Right cardiac atrium (tissue), 5 donors: ENCODE data around the gene SNRPA. TPM values are rescaled to one million over a fixed set of nuclear protein-coding genes. Genes with fewer than 3 reads are reported as not detected.
A peak's percentile ranks its signal among the peaks of the same experiment; 100 is the strongest.

Experiments used
- ATAC-seq, 2 donors: fragments of 200-7000 bp; cut with Tn5 transposase; one replicate each; pipeline versions ENCODE4 v1.8.0 to v1.9.1; 2020; ENCODE audit warnings: moderate library complexity in 2 of 2, mild to moderate bottlenecking in 1 of 2
- DNase-seq, 3 donors: peaks; one replicate each; pipeline ENCODE4 v3.0.0-alpha.2; 2020
- H3K27ac ChIP-seq: one replicate; pipeline ENCODE4 v1.5.1; 2013; ENCODE audit warnings: mild to moderate bottlenecking, low read length, control low read depth, moderate library complexity
- H3K27me3 ChIP-seq: one replicate; pipeline ENCODE4 v1.6.1; 2013; ENCODE audit not compliant: control insufficient read depth, insufficient read depth
- H3K4me1 ChIP-seq: one replicate; pipeline ENCODE4 v1.6.1; 2013; ENCODE audit warnings: low read length; ENCODE audit not compliant: control insufficient read depth, insufficient read depth
- H3K4me3 ChIP-seq: one replicate; pipeline ENCODE4 v1.5.1; 2013; ENCODE audit warnings: low read length, control low read depth
- H3K9me3 ChIP-seq: one replicate; pipeline ENCODE4 v1.6.1; 2013; ENCODE audit warnings: low read length; ENCODE audit not compliant: control insufficient read depth
- WGBS: extraction: QIAGEN DNeasy Blood & Tissue Kit; methylation state at CpG from one replicate; pipeline ENCODE4 v1.1.7; 2013; 5-methylcytosine and 5-hydroxymethylcytosine counted together
- intact Hi-C, 4 donors: fragments of 100-400 bp; cut with DNase I; formaldehyde crosslinking; loops; one replicate each; pipeline versions ENCODE4 v1.11.0 to v1.14.0; 2022 to 2023
- long read RNA-seq, 4 donors: library from polyadenylated mRNA; unstranded; transcript quantifications; one replicate each; pipeline ENCODE4 v2.0.0, GENCODE V29; 2020 to 2021
- polyA plus RNA-seq: library from polyadenylated mRNA; stranded (reverse); fragments of 200-250 nt; gene quantifications from one replicate; pipeline ENCODE4 v1.2.3, GENCODE V29; 2013
- total RNA-seq, 4 donors: library from RNA; stranded (reverse); fragmentation: NEBNext Ultra II Directional; extraction: Animal tissue kit (Norgen Biotek cat#: 25700); gene quantifications; one replicate each; pipeline ENCODE4 v1.2.1, GENCODE V29; 2021
- donor health status: healthy with polysubstance abuse.
- donor health status: DM: no; HTN: yes; CAD: no.
- donor health status: DM: no; HTN: no; CAD: no.
- donor health status: DM: no; HTN: yes; CAD: no; lungs with severe emphysema.
- donor health status: DM: yes; HTN: yes; CAD: no.

The SNRPA gene
- total RNA-seq (10 to 100 TPM; 32.3 to 44.9 (median 39.5) TPM), polyA plus RNA-seq (27.0 TPM)
- long read RNA-seq, donor 1, transcript SNRPA-201 (6 exons, 1,621 nt), result major isoform, 14 of 16 reads
- long read RNA-seq, donor 1, partial matches to known transcripts, result 1 of 16 reads
- long read RNA-seq, donor 1, other reads (novel, unspliced or antisense), result 1 of 16 reads
- long read RNA-seq, donor 2, transcript SNRPA-201 (6 exons, 1,621 nt), result major isoform, 8 of 10 reads
- long read RNA-seq, donor 2, partial matches to known transcripts, result 1 of 10 reads
- long read RNA-seq, donor 2, other reads (novel, unspliced or antisense), result 1 of 10 reads
- long read RNA-seq, donor 3, transcript SNRPA-201 (6 exons, 1,621 nt), result major isoform, 10 of 14 reads
- long read RNA-seq, donor 3, partial matches to known transcripts, result 3 of 14 reads
- long read RNA-seq, donor 3, other reads (novel, unspliced or antisense), result 1 of 14 reads
- long read RNA-seq, donor 4, transcript SNRPA-201 (6 exons, 1,621 nt), result major isoform, 16 of 17 reads
- long read RNA-seq, donor 4, partial matches to known transcripts, result 1 of 17 reads
- long read RNA-seq, donor 4, other reads (novel, unspliced or antisense), result 0 of 17 reads

DNA sequence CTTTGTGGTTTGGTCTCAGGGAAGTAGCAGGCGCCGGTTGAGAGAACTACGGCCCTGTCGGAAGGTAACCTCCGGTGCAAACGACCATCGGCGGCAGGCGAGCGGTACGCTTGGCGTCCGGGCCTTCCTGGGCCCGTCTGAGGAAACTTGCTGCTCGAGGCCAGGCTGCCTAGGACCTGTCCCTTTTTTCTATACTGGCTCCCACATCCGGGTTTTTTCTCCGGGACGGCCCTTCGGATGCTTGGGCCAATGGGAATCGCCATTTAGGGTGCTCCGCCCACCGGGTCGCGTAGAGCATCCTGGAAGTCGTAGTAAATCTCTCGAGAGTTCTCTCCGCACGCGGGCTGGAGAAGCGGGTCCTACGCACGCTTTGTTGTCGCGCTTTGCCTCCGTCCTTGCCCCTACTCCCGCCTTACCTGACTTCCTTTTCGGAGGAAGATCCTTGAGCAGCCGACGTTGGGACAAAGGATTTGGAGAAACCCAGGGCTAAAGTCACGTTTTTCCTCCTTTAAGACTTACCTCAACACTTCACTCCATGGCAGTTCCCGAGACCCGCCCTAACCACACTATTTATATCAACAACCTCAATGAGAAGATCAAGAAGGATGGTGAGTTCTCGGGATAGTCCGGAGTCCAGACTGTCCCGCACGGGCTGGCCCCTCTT, at the start of gene SNRPA:
Gene SNRPA (plus strand): TSS at position 330 of the 664 bp plus-strand sequence. CDS start 206 bp downstream, at position 536.
- Histone ChIP-seq H3K27me3 (no peaks in the 10 kb centered on the region), H3K9me3 (no peaks in the 10 kb centered on the region), H3K27ac (peak within 1 kb of the TSS; percentile 99), H3K4me3 (peak within 1 kb of the TSS; percentile 73), H3K4me1 (peaks cover 13% of the 10 kb centered on the region)
- under 1% methylated on average over 46 of the region's 46 CpGs for WGBS
- DNase-seq, result peak; percentile 97 to 99 (median 98)
- peak; percentile 91 to 92 for ATAC-seq
- intact Hi-C loops, result loop anchor here in 1 of 4 donors (5.0 kb wide), 1 partner anchor 51 kb away; no protein-coding TSS in a partner anchor

- Histone ChIP-seq H3K4me3 (no peak overlapping the region), H3K4me1 (no peaks in the 10 kb centered on the region), H3K27me3 (no peaks in the 10 kb centered on the region), H3K27ac (no peak overlapping the region), H3K9me3 (no peaks in the 10 kb centered on the region)
- ATAC-seq, result no peak
- 96% methylated on average over 6 of the region's 6 CpGs for WGBS
- intact Hi-C loops, result no loop called here
- no peak for DNase-seq
These were observed 49.2 kb upstream of the SNRPA start for GRCh38 chr19:40701758-40702157.

DNA sequence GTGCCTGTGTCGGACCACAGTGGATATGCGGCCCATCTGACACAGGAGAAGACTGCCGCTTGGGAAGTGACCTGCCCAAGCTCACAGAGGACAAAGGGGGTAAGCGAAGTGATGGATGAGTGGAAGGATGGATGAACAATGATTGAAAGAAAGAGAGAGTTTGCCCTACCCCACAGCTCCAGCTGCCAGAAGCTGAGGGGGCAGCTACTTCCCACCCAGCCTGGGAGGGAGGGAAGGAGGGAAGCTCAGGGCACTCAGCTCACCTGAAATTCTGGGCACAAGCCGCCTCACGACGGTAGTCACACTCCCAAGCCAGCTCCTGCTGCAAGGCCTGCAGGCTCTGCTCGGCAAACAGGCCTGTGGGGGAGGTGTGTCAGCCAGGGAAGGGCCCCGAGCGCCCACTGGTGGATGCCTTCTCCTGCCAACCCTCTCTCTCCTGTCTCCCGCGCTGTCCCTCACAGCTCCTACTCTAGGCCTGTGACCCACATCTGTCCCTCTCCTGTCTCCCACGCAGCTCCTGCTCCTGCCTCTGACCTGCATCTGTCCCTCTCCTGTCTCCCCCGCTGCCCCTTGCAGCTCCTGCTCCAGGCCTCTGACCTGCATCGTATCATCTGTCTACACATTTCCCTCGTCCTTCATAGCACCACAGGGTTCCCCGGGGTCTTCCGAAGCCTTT, 48.5 kb upstream of the SNRPA start:
- Histone ChIP-seq H3K27ac (peak overlapping the region; percentile 16), H3K9me3 (no peaks in the 10 kb centered on the region), H3K4me3 (no peak overlapping the region), H3K4me1 (no peaks in the 10 kb centered on the region), H3K27me3 (no peaks in the 10 kb centered on the region)
- WGBS, result 67% methylated on average over 18 of the region's 18 CpGs
- intact Hi-C loops, result no loop called here
- peak; percentile 36 to 84 (median 74) for DNase-seq
- peak; percentile 58 to 64 for ATAC-seq

DNA sequence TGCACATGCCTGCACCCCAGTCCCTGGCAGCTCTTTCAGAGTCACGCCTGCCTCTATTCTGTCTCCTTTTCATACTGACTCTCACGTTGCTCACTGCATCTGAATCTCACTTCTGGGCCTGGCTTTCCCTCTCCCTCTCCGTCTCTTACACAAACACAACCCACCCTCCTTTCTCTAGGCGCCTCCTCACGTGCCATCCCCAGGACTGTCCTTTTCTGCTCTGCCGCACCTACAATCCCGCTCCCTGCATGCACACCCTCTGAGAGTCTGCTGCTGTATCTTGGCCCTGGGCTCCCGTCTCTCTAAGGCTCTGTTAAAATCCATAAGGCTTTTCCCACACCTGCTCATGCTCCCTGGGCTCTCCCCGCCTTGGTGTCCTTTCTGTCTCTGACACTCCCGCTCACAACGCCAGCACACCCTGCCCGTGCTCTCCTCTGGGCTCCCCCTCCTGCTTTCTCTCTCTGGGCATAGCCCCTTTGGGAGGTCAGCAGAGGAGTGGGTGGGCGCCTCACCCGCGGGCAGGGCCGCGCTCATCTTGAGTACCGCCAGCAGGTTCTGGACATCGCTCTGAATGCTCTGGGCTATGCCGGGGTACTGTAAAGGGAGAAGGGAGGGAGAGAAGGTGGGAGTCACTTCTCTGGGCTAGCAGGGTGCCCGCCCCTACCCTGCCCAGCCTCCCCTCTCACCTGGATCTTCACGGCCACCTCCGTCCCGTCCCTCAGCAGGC, 47.8 kb upstream of the SNRPA start:
- 87% methylated on average over 24 of the region's 24 CpGs for WGBS
- ATAC-seq (peak; percentile 2 to 7), DNase-seq (peak in 1 of 3 donors; percentile 23)
- H3K4me1 ChIP-seq, result no peaks in the 10 kb centered on the region
- H3K27ac ChIP-seq, result peak overlapping the region; percentile 16
- intact Hi-C loops, result no loop called here
- no peak overlapping the region for H3K4me3 ChIP-seq
- H3K9me3 ChIP-seq, result no peaks in the 10 kb centered on the region
- no peaks in the 10 kb centered on the region for H3K27me3 ChIP-seq

DNA sequence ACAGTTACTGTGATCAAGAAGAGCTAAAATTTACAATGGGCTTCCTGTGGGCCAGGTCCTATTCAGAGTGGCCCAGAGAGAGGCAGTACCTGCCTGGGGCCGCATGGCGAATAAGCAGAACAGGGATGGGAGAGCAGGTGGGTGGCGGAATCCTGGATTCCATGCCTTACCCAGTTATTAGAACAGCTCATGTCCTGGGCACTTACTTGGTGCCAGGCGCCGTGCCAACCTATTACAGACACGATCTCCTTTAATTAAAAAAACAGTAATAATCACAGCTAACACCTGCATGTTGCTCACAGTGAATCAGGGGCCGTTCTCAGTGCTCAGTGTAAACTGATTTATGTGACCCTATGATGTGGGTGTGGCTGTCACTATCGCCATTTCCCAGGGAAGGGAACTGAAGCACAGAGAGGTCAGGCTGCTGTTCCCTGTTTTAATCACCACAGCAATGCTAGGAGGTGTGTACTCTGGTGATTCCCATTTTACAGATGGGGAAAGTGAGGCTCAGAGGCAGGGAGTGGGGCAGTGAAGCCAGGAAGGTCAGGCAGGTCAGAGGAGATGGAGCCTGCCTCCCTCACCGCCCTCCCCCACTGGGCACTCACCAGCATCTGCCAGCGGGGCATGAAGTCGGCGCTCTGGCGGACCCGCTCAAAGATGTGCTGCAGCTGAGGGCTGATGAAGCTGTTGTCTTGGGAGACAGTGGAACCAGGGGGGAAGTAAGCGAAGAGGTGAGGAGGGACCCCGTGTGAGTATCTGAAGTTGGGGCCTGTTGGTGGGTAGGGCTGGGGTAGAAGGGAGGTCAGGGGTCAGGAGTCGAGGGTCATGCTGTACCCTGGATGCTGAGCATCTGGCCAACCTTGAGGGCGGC, 46.3 kb upstream of the SNRPA start:
- no peaks in the 10 kb centered on the region for H3K27me3 ChIP-seq
- ATAC-seq (no peak), DNase-seq (no peak)
- no peak overlapping the region for H3K27ac ChIP-seq
- no peaks in the 10 kb centered on the region for H3K9me3 ChIP-seq
- WGBS, result 89% methylated on average over 18 of the region's 18 CpGs
- H3K4me3 ChIP-seq, result no peak overlapping the region
- no peaks in the 10 kb centered on the region for H3K4me1 ChIP-seq
- intact Hi-C loops, result no loop called here

GRCh38 chr19:40705362-40705651, 45.7 kb upstream of the SNRPA start:
- peak; percentile 21 to 33 for ATAC-seq
- WGBS, result 77% methylated on average over 9 of the region's 9 CpGs
- DNase-seq, result peak; percentile 57 to 86 (median 78)
- no peaks in the 10 kb centered on the region for H3K9me3 ChIP-seq
- no peaks in the 10 kb centered on the region for H3K4me1 ChIP-seq
- intact Hi-C loops, result no loop called here
- H3K4me3 ChIP-seq, result no peak overlapping the region
- H3K27ac ChIP-seq, result peak overlapping the region; percentile 40
- H3K27me3 ChIP-seq, result no peaks in the 10 kb centered on the region

DNA sequence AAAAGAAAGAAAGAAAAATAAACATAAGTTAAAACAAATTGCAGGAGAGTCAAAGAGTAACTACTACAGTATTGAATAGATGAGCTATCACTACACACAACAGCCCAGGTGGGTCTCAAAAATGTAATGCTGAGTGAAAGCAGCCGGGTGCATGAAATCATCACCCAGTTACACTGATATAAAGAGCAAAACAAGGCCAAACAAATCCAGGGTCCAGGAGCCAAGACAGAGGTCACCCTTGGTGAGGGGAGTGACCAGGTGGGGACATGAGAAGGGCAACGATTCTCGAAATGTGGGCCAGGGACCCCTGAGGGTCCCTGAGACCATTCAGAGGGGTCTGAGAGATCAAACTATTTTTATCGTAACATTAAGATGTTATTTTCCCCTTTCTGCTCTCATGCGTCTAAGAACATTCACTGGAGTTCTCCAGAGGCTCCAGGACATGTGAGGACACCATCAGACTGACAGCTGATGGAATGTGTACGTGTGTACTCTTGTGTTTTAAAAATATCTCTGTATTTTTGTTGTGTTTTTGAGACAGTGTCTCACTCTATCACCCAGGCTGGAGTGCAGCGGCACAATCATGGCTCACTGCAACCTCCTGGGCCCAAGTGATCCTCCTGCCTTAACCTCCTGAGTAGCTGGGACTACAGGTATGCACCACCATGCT, 44.9 kb upstream of the SNRPA start:
- Histone ChIP-seq H3K4me3 (no peak overlapping the region), H3K4me1 (no peaks in the 10 kb centered on the region), H3K27ac (peak overlapping the region; percentile 86), H3K9me3 (no peaks in the 10 kb centered on the region), H3K27me3 (no peaks in the 10 kb centered on the region)
- ATAC-seq (peak; percentile 29 to 39), DNase-seq (no peak)
- intact Hi-C loops, result no loop called here
- WGBS, result 64% methylated on average over 7 of the region's 7 CpGs

GRCh38 chr19:40707615-40708014, 43.4 kb upstream of the SNRPA start:
- ATAC-seq, result no peak
- WGBS, result 95% methylated on average over 7 of the region's 7 CpGs
- no peak overlapping the region for H3K27ac ChIP-seq

DNA sequence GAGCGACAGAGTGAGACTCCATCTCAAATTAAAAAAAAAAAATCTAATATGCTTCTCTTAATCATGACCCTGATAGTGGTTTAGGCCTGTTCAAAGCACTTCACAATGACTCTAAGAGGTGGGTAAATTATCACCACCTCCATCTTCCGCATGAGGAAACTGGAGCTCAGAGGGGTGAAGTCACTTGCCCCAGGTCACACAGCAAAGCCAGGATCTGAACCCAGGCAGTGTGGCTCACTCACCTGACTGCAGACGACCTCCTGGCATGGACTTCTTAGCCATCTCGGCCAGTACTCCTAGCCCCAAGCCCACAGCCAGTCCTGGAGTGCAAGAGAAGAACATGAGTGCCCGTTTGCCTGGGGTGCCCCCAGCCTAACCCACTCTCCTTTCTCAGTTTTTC, 41.2 kb upstream of the SNRPA start:
- H3K9me3 ChIP-seq, result no peaks in the 10 kb centered on the region
- H3K4me3 ChIP-seq, result no peak overlapping the region
- ATAC-seq (no peak), DNase-seq (no peak)
- no peaks in the 10 kb centered on the region for H3K4me1 ChIP-seq
- WGBS, result 98% methylated on average over 5 of the region's 5 CpGs
- intact Hi-C loops, result loop anchor here in 1 of 4 donors (10.0 kb wide), 1 partner anchor 45 kb away; no protein-coding TSS in a partner anchor
- H3K27me3 ChIP-seq, result no peaks in the 10 kb centered on the region
- no peak overlapping the region for H3K27ac ChIP-seq

More at GRCh38 chr19:40707615-40708014, 43.4 kb upstream of the SNRPA start:
- Histone ChIP-seq H3K4me1 (no peaks in the 10 kb centered on the region), H3K9me3 (no peaks in the 10 kb centered on the region), H3K4me3 (no peak overlapping the region), H3K27me3 (no peaks in the 10 kb centered on the region)
- no peak for DNase-seq
- intact Hi-C loops, result no loop called here
